Lung microvascular endothelial cell (primary cell): ENCODE data around the gene DSCAML1. TPM values are rescaled to one million over a fixed set of nuclear protein-coding genes. Genes with fewer than 3 reads are reported as not detected.

Experiments
- DNase-seq, 2 donors: peaks; one replicate each; pipeline versions ENCODE4 v3.0.0 to v3.0.0-alpha.2; 2010; ENCODE audit warnings: low read depth in 2 of 2
- total RNA-seq: library from RNA; depleted of rRNA; stranded (reverse); fragments of >200 nt; gene quantifications from 2 replicates; pipeline ENCODE4 v1.2.1, GENCODE V29; 2014

DSCAML1 gene
- total RNA-seq, 1 donor from 2014 or later, result under 0.01 TPM

GRCh38 chr11:117618982-117619355, 178.0 kb downstream of the DSCAML1 start:
- DNase-seq, result no peak

GRCh38 chr11:117618302-117618981, 178.6 kb downstream of the DSCAML1 start:
- DNase-seq, result no peak

GRCh38 chr11:117616979-117617378, 180.0 kb downstream of the DSCAML1 start:
- DNase-seq, result no peak

GRCh38 chr11:117614728-117615127, 182.3 kb downstream of the DSCAML1 start:
- no peak for DNase-seq

GRCh38 chr11:117613521-117613920, 183.5 kb downstream of the DSCAML1 start:
- DNase-seq, result no peak

GRCh38 chr11:117612177-117612576, 184.8 kb downstream of the DSCAML1 start:
- no peak for DNase-seq

- DNase-seq, result peak in 1 of 2 donors; percentile 3
Measured at GRCh38 chr11:117610901-117611300, 186.1 kb downstream of the DSCAML1 start.

- DNase-seq, result peak in 1 of 2 donors; percentile 69
Measured at GRCh38 chr11:117610045-117610444, 187.0 kb downstream of the DSCAML1 start.

GRCh38 chr11:117607449-117607848, 189.6 kb downstream of the DSCAML1 start:
- no peak for DNase-seq

- DNase-seq, result no peak
Measured at GRCh38 chr11:117606790-117607189, 190.2 kb downstream of the DSCAML1 start.

GRCh38 chr11:117606211-117606610, 190.8 kb downstream of the DSCAML1 start:
- no peak for DNase-seq

- no peak for DNase-seq
Measured at GRCh38 chr11:117605331-117605730, 191.7 kb downstream of the DSCAML1 start.

- no peak for DNase-seq
Measured at GRCh38 chr11:117604336-117604995, 192.6 kb downstream of the DSCAML1 start.

- no peak for DNase-seq
Measured at GRCh38 chr11:117603932-117604331, 193.1 kb downstream of the DSCAML1 start.

- no peak for DNase-seq
Measured at GRCh38 chr11:117601006-117601708, 195.9 kb downstream of the DSCAML1 start.

- DNase-seq, result no peak
Measured at GRCh38 chr11:117600234-117600783, 196.7 kb downstream of the DSCAML1 start.

- DNase-seq, result peak; percentile 50 to 62
Measured at GRCh38 chr11:117597071-117597470, 199.9 kb downstream of the DSCAML1 start.

GRCh38 chr11:117595440-117595839, 201.6 kb downstream of the DSCAML1 start:
- no peak for DNase-seq

- no peak for DNase-seq
Measured at GRCh38 chr11:117594721-117595120, 202.3 kb downstream of the DSCAML1 start.

- no peak for DNase-seq
Measured at GRCh38 chr11:117593065-117593464, 204.0 kb downstream of the DSCAML1 start.

- DNase-seq, result no peak
Measured at GRCh38 chr11:117591316-117592039, 205.5 kb downstream of the DSCAML1 start.

- DNase-seq, result no peak
Measured at GRCh38 chr11:117589063-117589462, 208.0 kb downstream of the DSCAML1 start.
